ENCODE data around the gene C3orf49.

Gene C3orf49

GRCh38 chr3:63818282-63819150 is 583 bp upstream of the C3orf49 start:
- TF ChIP-seq CTCF (IDR thresholded peaks at IDR 0.05; ENCODE audit: extremely low read depth, missing control alignments) = peak; percentile 54
- DNase-seq (ENCODE audit: low spot score) = peak; percentile 39

- DNase-seq (ENCODE audit: low spot score) = no peak
- TF ChIP-seq CTCF (IDR thresholded peaks at IDR 0.05; ENCODE audit: extremely low read depth, missing control alignments) = no peak
Observed at GRCh38 chr3:63824309-63824708, 5.2 kb downstream of the C3orf49 start.

GRCh38 chr3:63830526-63830925 is 11.4 kb downstream of the C3orf49 start:
- no peak for DNase-seq (ENCODE audit: low spot score)

DNA sequence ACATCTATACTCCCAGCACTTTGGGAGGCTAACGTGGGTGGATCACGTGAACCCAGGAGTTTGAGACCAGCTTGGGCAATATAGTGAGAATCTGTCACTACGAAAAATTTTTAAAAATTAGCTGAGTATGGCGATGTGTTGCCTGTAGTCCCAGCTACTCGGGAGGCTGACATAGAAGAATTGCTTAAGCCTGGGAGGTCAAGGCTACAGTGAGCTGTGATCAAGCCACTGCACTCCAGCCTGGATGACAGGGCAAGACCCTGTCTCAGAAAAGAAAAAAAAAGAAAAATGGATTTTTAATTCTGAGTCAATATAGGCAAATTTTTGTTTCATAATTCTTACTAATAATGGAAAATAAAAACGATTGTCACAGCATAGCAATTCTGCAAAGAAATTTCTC is 13.3 kb downstream of the C3orf49 start:
- no peak for TF ChIP-seq CTCF (IDR thresholded peaks at IDR 0.05; ENCODE audit: extremely low read depth, missing control alignments)
- no peak for DNase-seq (ENCODE audit: low spot score)

More at GRCh38 chr3:63830526-63830925, 11.4 kb downstream of the C3orf49 start:
- no peak for TF ChIP-seq CTCF (IDR thresholded peaks at IDR 0.05; ENCODE audit: extremely low read depth, missing control alignments)

DNA sequence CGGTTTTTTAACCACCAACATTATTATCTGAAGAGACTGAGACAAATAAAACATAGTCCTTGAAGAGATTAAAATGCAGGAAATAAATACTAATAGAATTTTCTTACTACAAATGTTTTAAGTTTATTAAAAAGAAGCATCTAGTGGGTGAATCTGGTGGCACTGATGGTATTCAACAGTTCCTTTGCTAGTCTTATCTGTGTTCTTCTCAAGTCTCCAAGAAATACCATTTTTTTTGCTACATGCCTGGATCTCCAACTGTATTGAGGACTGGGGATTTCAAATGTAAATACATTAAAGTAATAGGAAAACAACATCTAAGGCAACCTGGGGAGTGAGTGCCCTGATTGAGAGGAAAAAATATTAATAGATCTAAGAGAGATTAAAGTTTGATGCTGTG is 22.6 kb downstream of the C3orf49 start:
- DNase-seq (ENCODE audit: low spot score) = no peak
- TF ChIP-seq CTCF (IDR thresholded peaks at IDR 0.05; ENCODE audit: extremely low read depth, missing control alignments) = no peak

GRCh38 chr3:63842127-63842526 is 23.0 kb downstream of the C3orf49 start:
- TF ChIP-seq CTCF (IDR thresholded peaks at IDR 0.05; ENCODE audit: extremely low read depth, missing control alignments) = no peak
- no peak for DNase-seq (ENCODE audit: low spot score)

DNA sequence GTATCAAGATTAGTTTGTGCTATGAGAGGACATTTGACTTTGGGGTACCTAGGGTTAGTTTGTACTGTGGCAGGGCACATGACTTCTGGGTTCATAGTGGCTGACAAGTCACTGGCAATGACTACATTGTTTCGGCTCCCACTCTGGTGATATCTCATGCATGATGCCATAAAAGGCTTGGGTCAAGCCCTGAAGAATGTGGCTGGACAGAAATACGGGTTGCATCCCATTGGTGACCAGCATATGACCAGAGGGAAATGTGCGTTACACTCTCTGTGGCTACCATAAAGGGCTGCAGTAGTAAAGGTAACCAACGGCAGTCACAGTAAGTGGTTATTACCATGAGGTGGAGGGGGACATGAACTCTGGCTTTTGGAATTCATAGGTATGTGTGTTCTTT is 26.1 kb downstream of the C3orf49 start:
- no peak for DNase-seq (ENCODE audit: low spot score)
- no peak for TF ChIP-seq CTCF (IDR thresholded peaks at IDR 0.05; ENCODE audit: extremely low read depth, missing control alignments)
